NCI-H2081 treated with DMSO at 0.1 percent for 48 hours (cell line): ENCODE results near the gene KRT85.
"Not testable (repeated sequence)": the region's sequence is repeated elsewhere in the genome, so short reads cannot be mapped to it uniquely, and the experiment has no call there.

ENCODE experiments used
- DNase-seq: peaks from one replicate; lab custom pipeline; 2025; lab: John Stamatoyannopoulos, UW

Gene KRT85

DNA sequence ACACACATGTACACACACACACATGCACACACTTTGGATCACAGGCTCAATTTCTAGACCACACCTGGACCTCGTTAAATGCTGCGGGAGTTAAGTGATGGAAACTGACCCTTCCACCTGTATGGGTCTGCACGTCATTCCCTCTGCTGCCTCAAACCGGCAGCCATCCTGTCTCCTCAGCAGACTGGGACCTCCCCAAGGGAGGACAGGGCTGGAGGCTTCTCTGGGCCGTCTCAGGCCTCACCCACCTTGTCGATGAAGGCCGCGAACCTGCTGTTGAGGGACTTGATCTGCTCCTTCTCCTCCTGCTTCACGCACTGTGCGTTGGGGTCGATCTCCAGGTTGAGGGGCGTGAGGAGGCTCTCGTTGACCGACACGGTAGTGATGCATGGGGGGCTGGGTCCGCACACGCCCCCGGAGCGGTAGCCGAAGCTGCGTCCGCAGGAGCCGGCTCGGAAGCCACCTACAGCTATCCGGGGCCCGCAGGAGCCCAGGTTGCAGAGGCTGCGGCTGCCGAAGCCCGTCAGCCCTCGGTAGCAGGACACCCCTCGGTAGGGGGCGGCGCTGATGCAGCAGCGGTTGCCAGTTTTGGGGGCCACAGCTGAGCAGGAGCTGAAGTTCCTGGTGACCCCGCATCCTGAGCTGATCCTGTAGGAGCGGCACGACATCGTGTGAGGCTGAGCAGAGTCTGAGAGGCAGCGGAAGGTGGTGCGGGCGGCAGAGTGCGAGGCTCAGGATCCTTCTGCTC, at the start of gene KRT85:
Gene KRT85, minus strand, starts transcription at position 744 of the 748 bp plus-strand sequence. Its CDS starts 76 bp downstream, at position 668.
- DNase-seq, result no peak

DNA sequence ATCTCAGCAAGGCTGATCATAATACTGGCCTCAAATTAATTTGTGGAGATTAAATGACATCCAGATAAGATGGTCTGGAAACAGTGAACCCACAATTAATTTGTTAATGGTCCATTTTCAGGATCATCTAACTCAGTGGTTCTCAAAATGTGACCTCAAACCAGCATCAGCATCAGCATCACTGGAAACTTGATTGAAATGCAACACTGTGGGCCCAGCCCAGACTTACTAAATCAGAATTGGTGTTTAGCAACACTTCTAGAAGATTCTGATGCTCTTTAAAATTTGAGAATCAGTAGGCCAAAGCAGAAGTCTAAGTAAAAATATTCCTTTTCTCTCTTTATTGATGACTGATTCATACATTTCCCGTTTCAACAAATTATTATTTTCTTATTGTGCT, 49.5 kb upstream of the KRT85 start:
- DNase-seq, result no peak

DNA sequence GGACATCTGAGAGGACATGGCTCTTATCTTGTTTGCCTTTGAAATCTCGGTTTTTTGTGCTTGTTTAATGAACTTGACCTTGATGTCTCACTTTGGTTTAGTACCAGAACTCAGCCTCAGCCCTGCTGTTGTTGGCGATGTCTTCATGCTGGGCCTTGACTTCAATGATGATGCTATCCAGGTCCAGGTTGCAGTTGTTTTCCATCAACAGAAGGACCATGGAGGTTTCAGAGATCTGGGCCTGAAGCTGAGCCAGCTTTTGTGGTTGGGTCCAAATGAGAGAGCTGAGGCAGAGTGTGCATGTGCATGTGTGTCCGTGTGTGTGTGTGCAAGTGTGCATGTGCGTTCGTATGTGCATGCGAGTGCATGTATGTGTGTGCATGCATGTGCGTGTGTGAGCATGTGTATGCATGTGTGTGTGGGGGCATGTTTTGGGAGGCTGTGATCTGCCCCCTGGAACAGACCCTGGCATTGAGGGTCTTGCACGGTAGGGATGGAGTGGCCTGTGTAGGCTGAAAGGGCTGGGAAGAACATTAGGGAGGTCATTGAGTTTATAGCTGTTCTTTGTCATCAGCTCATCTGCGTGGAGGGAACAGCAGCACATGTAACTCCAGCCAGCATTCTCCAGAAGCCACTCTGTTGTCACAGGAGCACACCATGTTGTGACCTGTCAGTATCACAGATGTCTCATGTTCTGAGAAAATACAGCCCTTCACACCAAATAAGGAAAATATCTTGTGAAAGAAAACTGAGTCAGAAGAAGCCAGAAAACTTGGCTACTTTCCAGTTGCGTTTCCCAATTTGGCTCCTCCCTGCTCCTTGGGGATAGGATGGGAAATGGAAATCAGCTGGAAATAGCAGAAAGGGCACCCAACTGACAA, 48.8 kb upstream of the KRT85 start:
- DNase-seq, result no peak

DNA sequence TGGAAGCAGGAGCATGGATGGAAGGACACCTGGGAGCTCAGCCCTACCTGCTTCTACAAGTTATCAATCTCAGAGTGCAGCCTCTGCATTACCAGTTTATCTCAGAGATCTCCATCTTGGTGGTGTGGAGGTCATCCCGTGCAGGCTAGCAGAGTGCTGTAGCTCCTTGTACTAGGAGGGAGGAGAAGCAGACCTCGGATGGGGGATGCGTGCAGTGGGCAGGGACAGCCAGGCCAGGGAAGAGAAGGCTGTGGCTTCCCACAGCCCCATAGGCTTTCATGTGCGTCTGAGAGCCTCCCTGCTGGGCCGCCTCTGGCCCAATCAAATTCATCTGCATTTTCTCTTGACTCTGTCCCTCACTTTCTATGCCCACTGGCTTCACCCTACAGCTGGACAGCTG, 47.7 kb upstream of the KRT85 start:
- DNase-seq, result no peak

DNA sequence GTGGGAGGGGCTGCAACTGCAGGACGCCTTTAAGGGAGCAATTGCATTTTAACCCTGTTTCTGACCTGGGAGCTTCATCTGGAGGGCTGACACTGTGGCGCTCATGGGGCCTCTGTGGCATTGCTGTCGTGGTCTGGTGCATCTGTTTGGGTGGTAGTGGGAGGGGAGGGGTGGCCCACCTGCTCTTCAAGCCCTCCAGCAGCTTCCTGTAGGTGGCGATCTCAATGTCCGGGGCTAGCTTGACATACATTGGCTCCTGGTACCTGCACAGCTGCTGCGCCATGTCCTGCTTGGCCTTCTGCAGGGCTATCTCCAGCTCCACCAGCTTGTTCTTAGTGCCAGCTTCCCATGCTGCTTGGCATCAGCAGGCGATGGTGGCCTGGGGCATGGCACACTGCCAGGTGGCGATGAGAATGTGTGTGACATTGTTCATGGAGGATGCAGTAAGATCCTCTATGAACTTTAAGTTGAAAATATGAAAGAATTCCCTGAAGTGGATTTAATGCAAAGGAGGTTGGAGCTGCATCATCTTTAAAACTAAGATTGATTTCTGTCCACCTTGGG, 46.6 kb upstream of the KRT85 start:
- DNase-seq, result no peak

DNA sequence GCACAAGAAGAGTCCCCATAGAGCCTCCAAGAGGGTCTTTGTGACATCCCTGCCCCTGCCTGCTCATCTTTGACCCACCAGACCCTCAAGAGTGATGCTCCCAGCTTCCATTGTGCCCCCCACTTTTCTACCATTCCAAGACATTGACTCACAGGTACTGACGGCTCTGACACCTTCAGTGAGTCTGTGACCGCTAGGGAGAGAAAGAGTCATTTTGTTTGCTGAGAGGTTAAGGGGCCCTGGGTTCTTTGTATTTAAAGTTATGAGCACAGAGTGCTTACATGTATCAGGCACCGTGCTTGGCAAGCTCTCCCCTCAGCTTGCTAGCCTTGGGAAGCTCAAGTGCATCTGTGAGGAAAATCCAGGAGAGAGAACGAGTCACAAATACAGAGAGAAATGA, 45.9 kb upstream of the KRT85 start:
- DNase-seq, result no peak

DNA sequence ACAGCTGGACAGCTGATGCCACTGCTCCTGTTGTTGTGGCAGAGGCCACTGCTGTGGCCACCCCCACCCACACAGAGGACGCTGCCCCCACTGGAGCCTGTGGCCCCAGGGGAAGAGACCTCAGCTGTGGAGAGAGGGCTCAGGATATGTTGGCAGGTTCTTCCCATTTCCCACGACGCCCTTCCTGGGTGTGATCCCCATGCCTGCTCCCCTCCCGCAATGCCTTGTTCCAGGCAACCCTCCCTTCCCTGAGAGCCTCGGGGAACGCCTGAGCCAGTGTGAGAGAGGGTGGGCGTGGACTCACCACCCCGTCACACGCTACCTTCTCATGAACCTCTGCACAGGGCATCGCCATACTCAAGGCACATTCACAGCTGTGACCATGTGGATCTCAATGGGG, 44.5 kb upstream of the KRT85 start:
- no peak for DNase-seq

DNA sequence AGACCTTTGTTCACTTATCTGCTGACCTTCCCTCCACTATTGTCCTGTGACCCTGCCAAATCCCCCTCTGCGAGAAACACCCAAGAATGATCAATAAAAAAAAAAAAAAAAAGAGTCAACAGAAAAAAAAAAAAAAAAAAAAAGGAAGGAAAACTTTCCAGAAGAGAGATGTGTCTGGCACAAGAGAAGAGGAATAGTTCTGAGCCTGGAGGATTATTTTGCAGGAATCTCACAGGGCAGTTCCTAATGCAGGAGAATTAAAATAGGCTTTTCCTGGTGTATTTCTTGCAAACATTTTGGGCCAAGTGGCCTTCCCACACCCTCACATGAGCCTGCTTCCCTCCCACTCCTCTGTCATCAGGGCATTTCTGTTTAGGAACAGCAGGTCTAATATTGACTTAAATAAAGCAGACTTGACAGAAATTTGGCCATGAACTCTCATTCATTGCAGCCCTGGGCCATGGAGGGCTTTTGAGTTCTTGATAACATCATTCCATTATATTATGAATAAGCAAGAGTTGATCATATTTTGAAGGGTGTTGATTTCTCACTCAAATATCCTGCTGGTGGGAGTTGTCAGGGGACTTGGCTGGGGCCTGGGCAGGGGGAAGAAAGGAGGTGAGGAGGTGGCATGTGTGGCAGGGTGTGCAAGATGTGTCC, 43.4 kb upstream of the KRT85 start:
- DNase-seq, result not testable (repeated sequence)

DNA sequence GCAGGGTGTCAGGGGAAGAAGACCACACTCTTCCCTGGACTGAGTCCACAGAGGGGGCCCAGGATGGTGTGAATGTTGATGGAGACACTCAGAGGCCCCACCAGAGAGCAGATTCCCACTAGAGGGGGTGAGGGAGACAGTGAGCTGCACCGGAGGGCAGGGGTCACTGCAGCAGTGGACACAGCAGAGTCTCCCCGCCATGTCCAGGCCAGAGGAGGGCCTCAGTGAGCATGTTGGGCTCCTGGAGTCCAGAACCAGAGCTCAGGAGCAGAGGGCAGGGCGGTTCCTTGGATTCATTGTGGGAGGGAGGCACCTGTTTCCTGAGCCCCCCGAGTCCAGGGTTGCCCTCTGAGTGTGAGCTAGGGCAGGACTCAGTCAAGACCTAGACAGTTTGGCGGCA, 40.6 kb upstream of the KRT85 start:
- DNase-seq, result no peak

DNA sequence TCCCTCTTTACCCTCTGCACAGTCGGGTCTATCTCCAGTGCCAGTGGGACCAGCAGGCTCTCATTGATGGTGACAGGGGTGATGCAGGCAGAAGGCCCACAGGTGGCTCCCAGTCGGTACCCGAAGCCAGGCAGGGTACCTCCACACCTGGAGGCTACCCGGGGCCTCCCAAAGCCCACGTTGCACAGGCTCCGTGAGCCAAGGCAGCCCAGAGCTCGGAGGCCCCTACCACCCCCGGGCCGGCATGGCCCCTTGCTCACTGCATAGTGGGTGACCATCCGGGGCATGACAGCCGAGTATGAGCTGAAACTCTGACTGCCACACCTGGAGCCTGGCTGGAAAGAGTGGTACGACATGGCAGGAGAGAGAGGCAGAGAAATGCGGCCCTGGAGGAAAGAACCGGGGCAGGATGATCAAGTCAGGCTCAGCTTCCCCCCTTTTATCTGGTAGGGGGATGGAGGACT, 38.7 kb upstream of the KRT85 start, which contains the start of gene KRT82:
Gene KRT82, minus strand, starts transcription at position 414 of the 464 bp plus-strand sequence. Its CDS starts 58 bp downstream, at position 356.
- DNase-seq, result no peak

DNA sequence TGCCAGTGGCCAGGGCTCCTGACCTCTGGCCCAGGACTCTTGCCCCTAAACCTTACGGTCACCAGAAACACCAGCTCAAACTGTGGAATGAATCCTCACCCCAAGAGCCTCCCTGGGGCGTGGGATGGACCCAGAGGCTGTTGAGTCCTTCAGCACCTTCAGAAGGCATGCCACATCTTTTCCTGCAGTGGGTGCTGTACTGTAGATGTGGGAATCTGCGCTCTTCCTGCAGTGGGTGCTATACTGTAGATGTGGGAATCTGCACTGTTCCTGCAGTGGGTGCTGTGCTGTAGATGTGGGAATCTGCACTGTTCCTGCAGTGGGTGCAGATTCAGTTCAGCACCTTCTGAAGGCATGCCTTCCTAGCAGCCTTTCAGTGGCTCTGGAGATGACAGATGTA, 37.7 kb upstream of the KRT85 start:
- DNase-seq, result no peak

DNA sequence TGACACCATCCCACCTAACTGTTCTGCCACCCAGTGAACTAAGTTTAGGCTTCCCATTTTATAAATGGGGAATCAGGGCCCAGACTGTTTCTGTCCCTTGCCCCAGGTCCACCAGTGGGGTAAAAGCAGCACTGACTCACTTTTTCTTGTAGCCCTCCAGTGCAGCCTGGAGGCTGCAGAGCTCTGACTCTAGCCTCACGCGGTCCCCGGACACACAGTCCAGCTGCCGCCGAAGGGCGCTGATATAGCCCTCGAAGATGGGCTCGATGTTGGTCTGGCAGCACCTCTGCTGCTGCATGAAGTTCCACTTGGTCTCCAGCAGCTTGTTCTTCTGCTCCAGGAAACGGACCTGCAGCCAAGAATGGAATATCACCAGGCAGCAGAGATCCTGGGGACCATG, 36.3 kb upstream of the KRT85 start:
- no peak for DNase-seq

DNA sequence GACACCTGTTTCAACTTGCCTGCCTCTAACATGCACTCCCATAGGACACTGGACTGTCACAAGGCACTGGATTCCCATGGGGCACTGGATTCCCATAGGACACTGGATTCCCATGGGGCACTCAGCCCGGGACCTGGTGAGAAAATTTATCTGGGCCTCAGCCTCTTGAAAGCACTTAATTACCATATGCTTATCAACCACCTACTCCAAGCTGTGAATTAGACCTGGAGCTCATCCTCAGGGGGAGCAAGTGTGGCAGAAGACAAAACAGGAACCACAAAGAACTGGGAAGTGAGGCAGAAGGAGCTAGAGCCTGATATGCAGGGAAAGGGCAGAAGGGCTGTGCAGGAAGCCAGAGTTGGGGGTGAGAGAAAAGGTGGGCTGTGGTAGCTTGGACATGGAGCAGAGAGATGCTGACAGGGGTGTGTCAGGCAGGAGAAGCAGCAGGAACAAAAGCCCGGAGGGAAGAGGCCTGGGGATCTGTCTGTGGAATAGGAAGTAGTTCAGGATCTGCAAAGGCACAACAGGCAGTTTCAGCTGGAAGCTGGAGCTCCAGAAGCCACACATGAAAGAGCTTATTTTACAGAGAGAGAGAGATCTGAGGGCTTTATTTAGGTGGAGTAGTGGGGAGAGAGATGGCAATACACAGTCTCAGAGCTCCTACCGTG, 35.7 kb upstream of the KRT85 start:
- no peak for DNase-seq

DNA sequence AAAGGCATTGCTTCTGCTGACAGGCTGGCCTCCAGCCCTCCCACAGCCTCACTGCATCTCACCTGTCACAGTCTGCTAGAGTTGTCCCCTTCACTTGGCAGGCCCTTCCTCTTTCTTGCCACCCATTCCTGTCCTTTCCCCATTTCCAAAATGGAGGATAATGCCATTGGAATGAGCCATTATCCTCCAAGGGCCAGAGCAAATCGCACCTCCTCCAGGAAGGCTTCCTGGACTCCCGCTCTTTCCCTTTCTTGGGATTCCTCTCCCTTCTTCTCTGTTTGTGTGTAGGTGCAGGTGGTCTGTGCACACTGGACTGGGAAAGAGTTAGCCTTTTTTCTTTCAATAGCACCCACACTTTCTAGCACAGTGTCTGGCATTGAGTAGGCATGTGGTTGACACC, 35.1 kb upstream of the KRT85 start:
- no peak for DNase-seq

DNA sequence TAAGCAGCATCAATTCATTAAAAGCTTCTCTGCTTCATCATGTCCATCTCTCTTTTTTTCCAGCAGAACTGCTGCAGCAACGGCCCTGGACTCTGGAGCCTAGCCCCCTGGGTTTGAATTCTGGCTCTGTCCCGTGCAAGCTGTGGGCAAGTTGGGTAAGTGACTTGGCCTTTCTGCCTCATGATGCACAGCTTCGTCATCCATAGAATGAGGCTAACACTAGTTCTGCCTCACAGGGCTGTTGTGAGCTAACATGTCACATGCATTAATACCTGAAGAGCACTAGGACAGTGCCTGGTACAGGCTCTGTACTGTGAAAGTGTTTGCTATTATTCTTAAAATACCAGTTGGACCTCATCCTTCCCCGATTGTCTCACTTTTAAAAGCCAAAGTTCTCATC, 34.6 kb upstream of the KRT85 start:
- DNase-seq, result no peak

DNA sequence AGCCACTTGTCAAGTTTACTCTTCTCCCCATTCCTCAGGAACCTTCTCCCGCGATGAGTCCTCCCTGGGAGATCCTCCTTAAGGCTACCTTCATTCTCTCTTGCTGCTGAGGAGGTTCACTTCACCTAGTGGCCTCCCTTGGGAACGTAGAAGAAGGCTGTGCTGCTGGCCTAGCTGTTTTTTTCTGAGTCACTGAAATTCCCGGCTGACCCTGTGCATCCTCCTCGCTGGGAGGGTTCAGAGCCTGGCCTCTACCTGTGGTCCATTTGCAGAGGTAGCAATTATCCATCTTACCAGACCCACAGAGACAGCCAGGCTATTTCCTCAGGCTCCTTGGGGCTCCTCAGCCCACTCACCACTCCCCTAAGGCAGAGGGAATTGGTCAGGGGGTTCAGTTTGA, 34.2 kb upstream of the KRT85 start:
- no peak for DNase-seq

DNA sequence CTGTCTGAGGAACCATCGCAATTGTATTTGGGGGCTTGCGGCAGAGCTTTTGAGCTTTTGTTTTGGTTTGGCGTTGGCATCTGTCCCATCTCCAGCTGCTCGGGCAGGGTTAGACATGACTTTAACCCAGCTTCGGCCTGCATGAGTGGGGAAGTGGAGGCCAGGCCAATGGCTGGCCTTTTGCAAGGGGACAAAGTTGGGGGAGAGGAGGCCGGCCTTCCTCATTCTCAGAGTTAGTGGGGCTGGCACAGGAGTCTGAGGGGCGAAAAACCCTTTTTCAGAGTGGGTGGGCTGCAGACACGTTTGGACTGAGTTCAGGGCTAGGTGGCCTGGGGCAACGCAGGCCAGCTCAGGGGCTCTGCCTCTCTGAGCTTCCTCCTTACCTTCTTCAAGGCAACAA, 33.6 kb upstream of the KRT85 start:
- no peak for DNase-seq

DNA sequence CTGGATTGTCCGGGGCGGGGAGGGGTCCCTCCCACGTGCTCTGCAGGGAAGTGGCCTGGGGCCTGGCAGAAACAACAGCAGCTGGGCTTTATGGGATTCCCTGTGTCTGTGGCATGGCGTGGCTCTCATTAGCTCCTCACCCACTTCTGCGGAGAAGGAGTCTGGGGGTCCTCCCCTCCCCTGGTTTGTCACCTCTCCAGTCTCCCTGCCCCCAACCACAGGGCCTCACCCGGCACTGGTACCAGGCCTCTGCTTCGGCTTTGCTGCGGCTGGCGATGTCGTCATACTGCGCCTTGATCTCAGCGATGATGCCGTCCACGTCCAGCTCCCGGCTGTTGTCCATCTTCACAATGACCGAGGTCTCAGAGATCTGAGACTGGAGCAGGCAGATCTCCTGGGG, 32.5 kb upstream of the KRT85 start:
- DNase-seq, result no peak

DNA sequence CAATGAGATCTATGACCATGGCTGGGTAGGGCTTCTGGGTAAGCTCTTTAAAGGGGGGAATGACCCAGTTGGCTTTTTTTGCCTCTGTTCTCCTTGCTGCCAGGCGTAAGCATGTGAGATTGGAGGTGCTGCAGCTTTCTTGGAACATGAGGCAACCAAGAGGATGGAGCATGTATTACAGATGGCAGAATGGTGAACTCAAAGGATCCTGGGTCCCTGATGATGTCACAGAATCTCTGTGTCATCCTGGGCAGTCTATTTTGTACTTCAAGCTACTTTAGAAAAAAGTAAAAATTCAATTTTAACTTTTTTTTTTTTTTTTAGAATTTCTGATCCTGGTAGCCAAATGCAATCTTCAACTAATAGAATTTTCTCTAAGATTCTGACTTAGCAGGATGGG, 30.9 kb upstream of the KRT85 start:
- DNase-seq, result no peak

DNA sequence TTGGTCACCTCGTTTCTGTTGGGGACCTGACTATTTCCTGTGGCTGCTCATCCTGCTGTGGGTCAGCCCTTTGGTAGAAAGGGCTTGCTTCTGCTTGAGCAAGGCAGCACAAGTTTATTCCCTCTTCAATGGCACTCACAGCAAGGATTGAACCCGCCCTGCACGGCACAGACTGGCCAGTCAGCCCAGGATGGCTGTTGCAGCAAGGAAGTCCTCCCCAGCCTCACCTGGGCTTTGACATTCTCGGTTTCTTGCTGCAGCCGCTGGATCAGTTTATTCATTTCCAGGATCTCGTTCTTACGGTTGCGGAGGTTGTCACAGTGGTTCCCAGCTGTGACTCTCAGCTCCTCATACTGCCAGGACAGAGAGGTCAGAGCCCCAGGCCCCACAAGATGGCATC, 29.4 kb upstream of the KRT85 start:
- DNase-seq, result no peak

DNA sequence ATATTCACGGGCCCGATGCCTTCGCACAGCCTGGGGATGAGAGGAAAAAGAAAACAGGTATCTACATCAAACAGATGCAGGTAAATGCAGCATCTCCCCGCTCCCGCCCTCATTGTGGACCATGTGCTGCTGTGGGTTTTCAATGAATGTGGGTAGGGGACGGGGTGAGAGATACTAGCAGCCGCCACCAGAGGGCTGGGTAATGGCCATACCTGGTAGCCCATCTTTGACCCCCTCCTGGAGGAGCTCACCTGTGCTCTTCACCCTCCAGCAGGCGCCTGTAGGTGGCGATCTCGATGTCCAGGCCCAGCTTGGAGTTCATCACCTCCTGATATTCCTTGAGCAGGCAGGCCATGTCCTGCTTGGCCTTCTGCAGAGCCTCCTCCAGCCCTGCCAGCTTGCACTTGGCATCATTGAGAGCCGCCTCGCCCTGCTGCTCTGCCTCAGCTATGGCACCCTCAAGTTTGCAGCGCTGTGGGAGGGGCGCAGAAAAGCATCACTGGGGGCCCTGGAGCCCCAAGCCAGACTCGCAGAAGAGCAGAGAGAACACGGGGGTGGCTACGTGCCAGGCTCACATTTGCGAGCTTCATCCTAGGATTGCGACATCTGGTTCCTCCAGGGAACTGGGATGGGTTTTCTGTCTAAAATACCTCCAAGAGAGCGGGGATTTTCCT, 28.6 kb upstream of the KRT85 start:
- DNase-seq, result no peak
